ENCODE data around the gene YIPF2.

YIPF2 gene

DNA sequence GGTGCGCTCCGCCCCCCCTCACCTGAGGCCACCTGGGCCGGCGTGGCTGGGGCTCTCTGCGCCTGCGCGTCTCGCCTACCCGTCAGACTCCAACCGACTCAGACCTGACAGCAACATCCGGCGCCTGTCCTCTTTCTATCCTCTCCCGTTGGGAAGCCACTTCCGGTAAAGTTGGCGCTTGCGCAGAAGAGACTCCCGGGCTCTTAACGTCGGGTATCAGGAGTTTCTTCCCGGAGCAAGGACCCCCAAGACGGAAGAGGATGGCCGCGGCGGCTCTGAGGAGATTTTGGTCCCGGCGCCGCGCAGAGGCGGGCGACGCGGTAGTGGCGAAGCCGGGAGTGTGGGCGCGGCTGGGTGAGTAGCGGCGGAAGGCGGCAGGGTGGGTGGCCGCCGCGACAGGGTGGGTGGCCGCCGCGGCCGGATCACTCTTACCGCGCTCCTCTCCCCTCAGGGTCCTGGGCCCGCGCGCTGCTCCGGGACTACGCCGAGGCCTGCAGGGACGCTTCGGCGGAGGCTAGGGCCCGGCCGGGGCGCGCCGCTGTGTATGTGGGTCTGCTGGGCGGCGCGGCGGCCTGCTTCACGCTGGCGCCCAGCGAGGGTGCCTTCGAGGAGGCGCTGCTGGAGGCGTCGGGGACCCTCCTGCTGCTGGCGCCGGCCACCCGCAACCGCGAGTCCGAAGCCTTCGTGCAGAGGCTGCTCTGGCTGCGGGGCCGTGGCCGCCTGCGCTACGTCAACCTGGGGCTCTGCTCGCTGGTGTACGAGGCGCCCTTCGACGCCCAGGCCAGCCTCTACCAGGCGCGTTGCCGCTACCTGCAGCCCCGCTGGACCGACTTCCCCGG lies at the start of gene YIPF2, which contains the start of gene TIMM29:
Gene YIPF2 (minus strand): TSS at position 77 of the 839 bp plus-strand sequence. CDS start 229 bp downstream, outside the sequence.
Gene TIMM29 (plus strand): TSS at position 249 of the 839 bp plus-strand sequence. CDS start 12 bp downstream, at position 261.
- TF ChIP-seq, protein P1, sequence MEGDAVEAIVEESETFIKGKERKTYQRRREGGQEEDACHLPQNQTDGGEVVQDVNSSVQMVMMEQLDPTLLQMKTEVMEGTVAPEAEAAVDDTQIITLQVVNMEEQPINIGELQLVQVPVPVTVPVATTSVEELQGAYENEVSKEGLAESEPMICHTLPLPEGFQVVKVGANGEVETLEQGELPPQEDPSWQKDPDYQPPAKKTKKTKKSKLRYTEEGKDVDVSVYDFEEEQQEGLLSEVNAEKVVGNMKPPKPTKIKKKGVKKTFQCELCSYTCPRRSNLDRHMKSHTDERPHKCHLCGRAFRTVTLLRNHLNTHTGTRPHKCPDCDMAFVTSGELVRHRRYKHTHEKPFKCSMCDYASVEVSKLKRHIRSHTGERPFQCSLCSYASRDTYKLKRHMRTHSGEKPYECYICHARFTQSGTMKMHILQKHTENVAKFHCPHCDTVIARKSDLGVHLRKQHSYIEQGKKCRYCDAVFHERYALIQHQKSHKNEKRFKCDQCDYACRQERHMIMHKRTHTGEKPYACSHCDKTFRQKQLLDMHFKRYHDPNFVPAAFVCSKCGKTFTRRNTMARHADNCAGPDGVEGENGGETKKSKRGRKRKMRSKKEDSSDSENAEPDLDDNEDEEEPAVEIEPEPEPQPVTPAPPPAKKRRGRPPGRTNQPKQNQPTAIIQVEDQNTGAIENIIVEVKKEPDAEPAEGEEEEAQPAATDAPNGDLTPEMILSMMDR (IDR thresholded peaks at IDR 0.05): no peak

DNA sequence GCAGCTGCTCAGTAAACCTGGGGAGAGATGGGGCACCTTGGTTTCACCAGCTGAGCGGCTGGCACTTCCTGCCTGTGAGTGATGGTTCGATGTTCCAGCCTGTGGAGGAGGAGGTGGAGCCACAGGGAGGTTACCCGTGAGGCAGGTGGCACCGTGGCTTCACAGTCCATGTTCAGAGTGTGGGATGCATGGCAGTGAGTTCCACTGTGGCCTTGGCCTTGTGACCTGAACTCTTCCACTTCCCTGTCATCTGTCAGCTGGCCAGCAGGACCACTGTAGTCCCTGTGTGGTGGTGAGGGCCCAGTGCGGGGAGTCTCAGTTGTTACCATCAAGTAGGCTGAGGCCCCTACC lies 49.3 kb upstream of the YIPF2 start:
- TF ChIP-seq, protein P1 (IDR thresholded peaks at IDR 0.05): no peak

DNA sequence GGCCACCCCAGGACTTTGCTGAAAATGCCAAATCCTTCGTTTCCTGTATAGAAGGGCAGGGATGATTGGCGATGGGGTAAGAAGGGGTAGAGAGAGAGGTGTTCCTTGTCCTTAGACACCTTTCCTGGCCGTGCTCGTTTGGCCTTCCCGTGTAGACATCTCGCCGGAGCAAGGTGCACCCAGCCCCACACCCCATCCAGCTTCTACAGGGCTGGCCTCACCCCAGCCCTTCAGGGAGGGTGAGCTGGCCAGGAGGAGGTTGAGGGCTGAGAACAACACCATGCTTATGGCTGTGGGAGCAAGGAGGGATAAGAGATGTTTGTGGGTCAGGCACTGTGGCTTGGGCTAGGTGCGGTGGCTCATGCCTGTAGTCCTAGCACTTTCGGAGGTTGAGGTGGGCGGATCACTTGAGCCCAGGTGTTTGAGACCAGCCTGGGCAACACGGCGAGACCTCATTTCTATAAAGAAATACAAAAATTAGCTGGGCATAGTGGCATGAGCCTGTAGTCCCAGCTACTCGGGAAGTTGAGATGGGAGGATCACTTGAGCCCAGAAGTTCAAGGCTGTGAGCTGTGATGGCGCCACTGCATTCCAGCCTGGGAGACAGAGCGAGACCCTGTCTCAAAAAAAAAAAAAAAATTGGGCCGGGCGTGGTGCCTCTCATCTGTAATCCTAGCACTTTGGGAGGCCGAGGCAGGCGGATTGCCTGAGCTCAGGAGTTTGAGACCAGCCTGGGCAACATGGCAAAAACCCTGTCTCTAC lies 47.9 kb upstream of the YIPF2 start:
- TF ChIP-seq, protein P1 (IDR thresholded peaks at IDR 0.05): no peak

DNA sequence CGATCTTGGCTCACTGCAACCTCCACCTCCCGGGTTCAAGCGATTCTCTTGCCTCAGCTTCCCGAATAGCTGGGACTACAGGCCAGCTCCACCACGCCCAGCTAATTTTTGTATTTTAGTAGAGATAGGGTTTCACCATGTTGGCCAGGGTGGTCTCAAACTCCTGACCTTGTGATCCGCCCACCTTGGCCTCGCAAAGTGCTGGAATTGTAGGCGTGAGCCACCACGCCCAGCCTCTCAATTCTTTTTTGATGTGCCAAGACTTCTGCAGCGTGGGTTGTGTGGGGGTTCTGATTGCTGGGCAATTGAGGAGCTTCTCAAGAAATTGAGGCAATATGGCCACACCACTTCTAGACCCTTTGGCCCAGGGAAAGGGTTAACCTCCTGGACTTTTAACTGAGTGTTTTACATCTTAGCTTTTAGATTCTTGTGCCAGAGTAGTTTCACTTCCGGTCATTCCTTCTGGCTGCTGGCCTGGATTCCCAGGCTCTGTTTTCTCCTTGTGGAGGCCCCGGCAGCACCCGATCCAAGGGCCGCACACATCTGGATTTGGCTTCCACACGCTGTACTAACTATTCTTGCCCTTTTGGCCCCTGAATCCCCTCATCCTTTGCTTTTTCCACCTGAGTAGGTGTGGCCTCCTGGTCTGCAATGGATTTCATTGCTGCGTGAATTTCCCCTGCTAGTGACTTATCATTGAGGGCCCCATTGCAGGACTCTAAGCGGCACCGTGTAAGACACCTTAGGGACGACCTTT lies 47.1 kb upstream of the YIPF2 start:
- TF ChIP-seq, protein P1 (IDR thresholded peaks at IDR 0.05): no peak

DNA sequence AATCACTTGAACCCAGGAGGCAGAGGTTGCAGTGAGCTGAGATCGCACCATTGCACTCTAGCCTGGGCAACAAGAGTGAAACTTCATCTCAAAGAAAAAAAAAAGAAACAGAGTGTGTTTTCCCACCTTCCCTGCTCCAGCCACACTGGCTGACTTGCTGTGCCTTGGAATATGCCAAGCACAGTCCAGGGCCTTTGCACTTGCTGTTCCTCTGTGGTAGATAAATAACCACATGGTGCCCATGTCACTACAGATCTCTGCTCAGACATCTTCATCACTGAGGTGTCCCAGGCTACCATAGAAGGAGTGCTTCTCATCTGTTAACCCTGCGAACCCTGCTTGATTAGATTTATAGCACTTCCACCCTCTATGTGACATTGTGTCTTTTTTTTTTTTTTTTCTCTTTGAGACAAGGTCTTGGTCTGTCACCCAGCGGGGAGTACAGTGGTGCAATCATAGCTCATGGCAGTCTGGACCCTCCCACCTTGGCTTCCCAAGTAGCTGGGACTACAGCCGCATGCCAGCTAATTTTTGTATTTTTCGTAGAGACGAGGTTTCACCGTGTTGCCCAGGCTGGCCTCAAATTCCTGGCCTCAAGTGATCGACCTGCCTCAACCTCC lies 42.8 kb upstream of the YIPF2 start:
- TF ChIP-seq, protein P1 (IDR thresholded peaks at IDR 0.05): no peak

DNA sequence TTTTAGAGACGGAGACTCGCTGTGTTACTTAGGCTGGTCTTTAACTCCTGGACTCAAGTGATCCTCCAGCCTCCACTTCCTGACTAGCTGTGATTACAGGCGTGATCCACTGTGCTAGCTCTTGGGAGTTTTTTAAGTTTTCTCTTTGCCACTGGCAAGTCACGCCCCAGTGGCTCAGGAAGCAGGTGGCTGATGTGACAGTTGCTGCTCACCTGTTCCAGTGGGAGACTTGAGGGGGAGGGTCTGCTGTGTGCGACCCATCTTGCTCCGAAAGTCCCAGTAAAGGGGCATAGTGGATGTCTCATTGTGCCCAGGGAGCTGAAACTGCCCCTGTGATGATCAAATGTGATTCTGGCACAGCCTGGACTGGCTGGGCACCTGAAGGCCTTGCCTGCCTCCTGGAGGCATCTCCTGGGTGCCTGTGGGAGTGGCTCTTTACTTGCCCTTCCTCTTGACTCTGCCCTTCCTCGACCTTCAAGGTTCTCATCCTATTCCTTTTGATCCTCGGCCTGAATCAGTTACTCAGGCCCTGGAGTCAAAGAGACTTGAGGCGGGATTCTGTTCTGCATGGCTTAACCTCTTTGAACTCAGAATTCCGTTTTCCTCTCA lies 40.2 kb upstream of the YIPF2 start:
- TF ChIP-seq, protein P1 (IDR thresholded peaks at IDR 0.05): no peak
